Peyer's patch (tissue), 4 donors: ENCODE measurements around the gene LYPD5. TPM values are rescaled to one million over a fixed set of nuclear protein-coding genes. Genes with fewer than 3 reads are reported as not detected.
A peak's percentile ranks its signal among the peaks of the same experiment; 100 is the strongest.
"Not testable (repeated sequence)": the region's sequence is repeated elsewhere in the genome, so short reads cannot be mapped to it uniquely, and the experiment has no call there.

Source experiments
- DNase-seq, 3 donors: peaks; one replicate each; pipeline ENCODE4 v3.0.0-alpha.2; 2017 to 2019
- H3K27ac ChIP-seq, 4 donors: fragments of 200-600 bp; sonication (generic); one replicate each; pipeline ENCODE4 v1.5.1; 2016 to 2019
- H3K27me3 ChIP-seq, 2 donors: fragments of 200-600 bp; sonication (generic); one replicate each; pipeline ENCODE4 v1.5.1; 2019
- H3K36me3 ChIP-seq, 3 donors: fragments of 200-600 bp; sonication (generic); one replicate each; pipeline ENCODE4 v1.5.1; 2016 to 2019
- H3K4me1 ChIP-seq, 4 donors: fragments of 200-600 bp; sonication (generic); one replicate each; pipeline ENCODE4 v1.5.1; 2016 to 2019
- H3K4me3 ChIP-seq, 4 donors: fragments of 200-600 bp; sonication (generic); 1 replicate in 3 of 4; 2 replicates in 1 of 4; pipeline ENCODE4 v1.5.1; 2016 to 2019; ENCODE audit warnings: mild to moderate bottlenecking in 1 of 4
- H3K9me3 ChIP-seq, 4 donors: fragments of 200-600 bp; sonication (generic); one replicate each; pipeline ENCODE4 v1.5.1; 2016 to 2019; ENCODE audit warnings: mild to moderate bottlenecking in 1 of 4
- POLR2A ChIP-seq, 2 donors: fragments of 450-650 bp; IDR thresholded peaks; one replicate each; pipeline ENCODE4 v1.5.1; 2017; ENCODE audit warnings: antibody characterized with exemption in 2 of 2, mild to moderate bottlenecking in 2 of 2, moderate library complexity in 2 of 2
- total RNA-seq, 4 donors: library from RNA; depleted of rRNA; stranded (reverse); fragments of >200 nt; gene quantifications; one replicate each; pipeline ENCODE4 v1.1.0, GENCODE V29; 2016
- TF ChIP-seq, protein P1 (sequence below), 6 experiments: fragments of 450-650 bp in 4 of 6; fragments of 200-600 bp in 2 of 6; sonication (generic) in 1 of 6; IDR thresholded peaks; one replicate each; pipeline ENCODE4 v1.5.1; 2017 to 2019; ENCODE audit warnings: antibody characterized with exemption in 6 of 6, mild to moderate bottlenecking in 3 of 6, moderate library complexity in 1 of 6

The LYPD5 gene
- total RNA-seq, 4 donors from 2014 or later = 0.27 to 1.7 TPM; not detected in 2

- H3K9me3 ChIP-seq = no peaks in the 10 kb centered on the region
- no peak overlapping the region for H3K4me3 ChIP-seq
- no peak for DNase-seq
- H3K36me3 ChIP-seq = no peaks in the 10 kb centered on the region
- TF ChIP-seq, protein P1, sequence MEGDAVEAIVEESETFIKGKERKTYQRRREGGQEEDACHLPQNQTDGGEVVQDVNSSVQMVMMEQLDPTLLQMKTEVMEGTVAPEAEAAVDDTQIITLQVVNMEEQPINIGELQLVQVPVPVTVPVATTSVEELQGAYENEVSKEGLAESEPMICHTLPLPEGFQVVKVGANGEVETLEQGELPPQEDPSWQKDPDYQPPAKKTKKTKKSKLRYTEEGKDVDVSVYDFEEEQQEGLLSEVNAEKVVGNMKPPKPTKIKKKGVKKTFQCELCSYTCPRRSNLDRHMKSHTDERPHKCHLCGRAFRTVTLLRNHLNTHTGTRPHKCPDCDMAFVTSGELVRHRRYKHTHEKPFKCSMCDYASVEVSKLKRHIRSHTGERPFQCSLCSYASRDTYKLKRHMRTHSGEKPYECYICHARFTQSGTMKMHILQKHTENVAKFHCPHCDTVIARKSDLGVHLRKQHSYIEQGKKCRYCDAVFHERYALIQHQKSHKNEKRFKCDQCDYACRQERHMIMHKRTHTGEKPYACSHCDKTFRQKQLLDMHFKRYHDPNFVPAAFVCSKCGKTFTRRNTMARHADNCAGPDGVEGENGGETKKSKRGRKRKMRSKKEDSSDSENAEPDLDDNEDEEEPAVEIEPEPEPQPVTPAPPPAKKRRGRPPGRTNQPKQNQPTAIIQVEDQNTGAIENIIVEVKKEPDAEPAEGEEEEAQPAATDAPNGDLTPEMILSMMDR (IDR thresholded peaks at IDR 0.05) = no peak
- no peak for TF ChIP-seq POLR2A (IDR thresholded peaks at IDR 0.05)
- H3K27me3 ChIP-seq = no peaks in the 10 kb centered on the region
- H3K27ac ChIP-seq = peak overlapping the region in 2 of 4 donors; percentile 60 to 81
- H3K4me1 ChIP-seq = peaks cover 2 to 24% (median 17%) of the 10 kb centered on the region in 4 donors
These were observed 34.9 kb downstream of the LYPD5 start for GRCh38 chr19:43767316-43767715.

- Histone ChIP-seq H3K4me1 (peaks cover 2 to 24% (median 17%) of the 10 kb centered on the region in 4 donors), H3K27me3 (no peaks in the 10 kb centered on the region), H3K27ac (peak overlapping the region in 3 of 4 donors; percentile 36 to 81 (median 60)), H3K9me3 (no peaks in the 10 kb centered on the region), H3K4me3 (no peak overlapping the region), H3K36me3 (no peaks in the 10 kb centered on the region)
- DNase-seq = no peak
- TF ChIP-seq, protein P1 (IDR thresholded peaks at IDR 0.05) = peak in 1 of 6 experiments; percentile 0
- no peak for TF ChIP-seq POLR2A (IDR thresholded peaks at IDR 0.05)
These were observed 35.5 kb downstream of the LYPD5 start for GRCh38 chr19:43766755-43767043.

DNA sequence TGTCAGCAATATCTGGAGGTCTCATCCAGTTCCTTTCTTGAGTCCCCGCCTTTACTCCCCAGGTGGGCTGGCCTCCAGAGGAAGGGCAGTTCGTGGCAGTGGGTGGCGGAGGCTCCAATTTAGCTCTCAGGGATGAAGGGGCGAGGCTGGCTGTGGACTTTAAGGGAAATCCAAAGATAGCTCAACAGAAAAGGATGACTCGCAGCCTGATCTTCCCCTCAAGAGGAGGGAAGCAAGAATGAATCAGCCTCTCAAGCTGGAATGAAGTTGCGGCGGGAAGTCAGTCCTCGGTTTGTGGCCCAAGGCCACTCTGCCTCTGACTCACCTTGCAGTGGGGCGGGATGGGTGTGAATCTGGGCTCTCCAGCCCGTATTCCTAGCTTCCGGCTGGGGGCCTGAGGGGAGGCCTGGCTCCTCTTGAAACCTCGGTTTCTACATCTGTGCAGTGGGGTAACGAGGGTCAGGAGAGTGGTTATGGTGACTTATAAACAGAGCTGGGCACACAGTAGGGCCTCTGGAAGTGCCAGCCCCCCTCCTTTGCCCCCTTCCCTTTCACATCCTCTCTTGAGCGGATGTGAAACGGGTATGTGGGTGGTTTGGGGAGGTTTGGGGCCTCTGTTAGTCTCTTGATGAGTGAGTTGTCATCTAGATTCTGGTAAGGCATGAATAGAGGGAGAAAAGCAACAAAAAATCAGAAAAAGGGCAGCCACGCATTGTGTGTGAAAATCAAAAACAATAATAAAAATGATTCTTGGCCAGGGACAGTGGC, 37.0 kb downstream of the LYPD5 start:
- TF ChIP-seq POLR2A (IDR thresholded peaks at IDR 0.05) = no peak
- TF ChIP-seq, protein P1 (IDR thresholded peaks at IDR 0.05) = no peak
- H3K4me1 ChIP-seq = peaks cover 2 to 24% (median 17%) of the 10 kb centered on the region in 4 donors
- no peak overlapping the region for H3K4me3 ChIP-seq
- peak overlapping the region; percentile 8 to 81 (median 64) for H3K27ac ChIP-seq
- no peaks in the 10 kb centered on the region for H3K27me3 ChIP-seq
- DNase-seq = peak in 2 of 3 donors; percentile 80 to 85
- H3K9me3 ChIP-seq = no peaks in the 10 kb centered on the region
- H3K36me3 ChIP-seq = no peaks in the 10 kb centered on the region

- H3K27ac ChIP-seq = peak overlapping the region; percentile 8 to 81 (median 64)
- peaks cover 2 to 24% (median 17%) of the 10 kb centered on the region in 4 donors for H3K4me1 ChIP-seq
- not testable (repeated sequence) for DNase-seq
These were observed 37.6 kb downstream of the LYPD5 start for GRCh38 chr19:43764684-43765083.

DNA sequence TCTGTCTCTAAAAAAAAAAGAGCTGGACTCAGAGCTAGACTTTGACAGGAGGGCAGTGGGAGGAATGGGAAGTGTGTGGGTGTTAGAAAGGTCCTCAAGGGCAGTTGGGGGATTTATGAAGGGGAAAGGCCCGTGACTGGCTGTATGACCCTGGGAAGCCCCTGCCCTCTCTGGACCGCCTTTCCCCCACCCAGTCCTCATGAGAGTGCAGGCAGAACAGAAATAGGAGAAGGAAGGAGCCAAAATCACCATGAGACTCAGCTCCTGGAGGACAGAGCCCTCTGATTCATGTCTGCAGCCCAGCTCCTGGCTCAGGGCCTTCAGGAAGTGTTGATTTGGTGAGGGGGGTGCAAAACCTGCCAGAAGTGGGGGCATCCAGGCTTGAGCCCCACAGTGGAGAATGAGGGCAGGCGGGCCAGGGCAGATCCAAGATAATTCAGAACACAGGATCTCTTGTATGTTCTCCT, 38.7 kb downstream of the LYPD5 start:
- TF ChIP-seq, protein P1 (IDR thresholded peaks at IDR 0.05) = no peak
- TF ChIP-seq POLR2A (IDR thresholded peaks at IDR 0.05) = no peak
- Histone ChIP-seq H3K4me1 (peaks cover 2 to 24% (median 17%) of the 10 kb centered on the region in 4 donors), H3K27ac (peak overlapping the region in 1 of 4 donors; percentile 32)

More at GRCh38 chr19:43764684-43765083, 37.6 kb downstream of the LYPD5 start:
- not testable (repeated sequence) for H3K27me3 ChIP-seq, H3K9me3 ChIP-seq, H3K36me3 ChIP-seq, H3K4me3 ChIP-seq

DNA sequence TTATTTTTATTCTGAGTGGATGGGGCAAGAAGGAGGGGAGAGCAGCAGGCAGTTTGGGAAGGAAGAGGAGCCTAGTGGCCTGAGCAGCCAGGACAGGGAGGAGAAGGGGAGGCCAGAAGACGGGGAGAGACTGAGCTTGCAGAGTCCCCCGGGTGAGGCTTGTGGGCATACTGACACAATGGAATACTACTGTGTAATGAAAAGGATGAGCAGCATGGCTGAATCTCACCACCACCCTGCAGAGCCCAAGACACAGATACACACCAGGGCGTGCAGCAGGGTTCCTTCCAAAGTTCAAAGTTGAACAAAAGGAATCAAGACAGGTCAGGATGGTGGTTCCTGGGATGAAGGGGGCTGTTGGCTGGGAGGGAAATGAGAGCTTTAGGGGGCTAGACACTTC, 39.4 kb downstream of the LYPD5 start:
- no peak for DNase-seq
- TF ChIP-seq POLR2A (IDR thresholded peaks at IDR 0.05) = no peak
- TF ChIP-seq, protein P1 (IDR thresholded peaks at IDR 0.05) = no peak
- Histone ChIP-seq H3K9me3 (no peaks in the 10 kb centered on the region), H3K4me3 (no peak overlapping the region), H3K27me3 (no peaks in the 10 kb centered on the region), H3K36me3 (no peaks in the 10 kb centered on the region), H3K27ac (no peak overlapping the region), H3K4me1 (peaks cover 2 to 24% (median 17%) of the 10 kb centered on the region in 4 donors)

More for the DNA sequence above, 38.7 kb downstream of the LYPD5 start:
- no peak overlapping the region for H3K4me3 ChIP-seq
- H3K9me3 ChIP-seq = no peaks in the 10 kb centered on the region
- no peaks in the 10 kb centered on the region for H3K27me3 ChIP-seq
- no peaks in the 10 kb centered on the region for H3K36me3 ChIP-seq
- no peak for DNase-seq
